Stimulated activated CD8-positive, alpha-beta memory T cell treated with anti-CD3 and anti-CD28 coated beads, Interleukin-4, amount 100 ng/mL, for 1 hour (primary cell): ENCODE results near the gene SCLT1.

Experiments
- DNase-seq, 2 donors: peaks; one replicate each; pipeline ENCODE4 v3.0.0-alpha.2; 2020; ENCODE audit warnings: low read depth in 2 of 2, low spot score in 1 of 2

The SCLT1 gene

DNA sequence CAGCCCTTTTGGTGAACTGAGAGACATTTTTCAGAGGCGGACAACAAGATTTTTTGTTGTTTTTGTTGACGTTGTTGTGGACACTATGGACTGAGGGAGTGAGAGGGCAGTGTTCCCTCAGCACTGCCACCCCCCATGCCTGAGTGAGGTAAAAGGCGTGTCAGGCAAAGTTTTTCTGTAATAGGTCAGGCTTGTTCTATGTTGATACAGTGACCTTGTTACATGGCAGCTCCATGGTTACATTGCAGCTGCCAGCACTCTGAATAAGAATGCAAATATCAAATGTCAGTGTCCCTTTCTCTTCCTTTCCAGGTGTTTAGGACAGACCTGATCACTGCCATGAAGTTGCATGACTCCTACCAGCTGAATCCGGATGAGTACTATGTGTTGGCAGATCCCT lies 247.3 kb downstream of the SCLT1 start:
- no peak for DNase-seq

DNA sequence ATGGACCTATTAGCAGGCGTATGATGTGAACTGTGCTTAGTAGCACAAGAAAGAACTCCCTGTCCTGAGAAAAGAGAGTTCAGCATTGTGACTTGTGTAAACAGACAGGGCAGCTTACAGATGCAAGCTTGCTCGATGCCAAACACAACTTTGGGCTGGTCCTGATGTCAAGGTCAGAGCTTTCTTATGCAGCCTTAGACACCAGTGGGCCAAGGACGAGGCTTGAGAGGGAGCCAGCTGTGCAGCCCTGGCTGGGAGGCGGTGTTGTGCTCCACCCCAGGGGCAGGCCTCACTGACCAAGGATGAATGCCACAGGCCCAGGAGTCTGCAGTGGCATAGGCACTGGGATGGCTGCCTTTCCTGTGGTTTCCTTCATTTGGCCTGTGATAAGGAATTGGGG lies 248.4 kb downstream of the SCLT1 start:
- DNase-seq, result no peak

GRCh38 chr4:128841402-128841801 lies 251.9 kb downstream of the SCLT1 start:
- no peak for DNase-seq

GRCh38 chr4:128840711-128841318 lies 252.5 kb downstream of the SCLT1 start:
- DNase-seq, result no peak

DNA sequence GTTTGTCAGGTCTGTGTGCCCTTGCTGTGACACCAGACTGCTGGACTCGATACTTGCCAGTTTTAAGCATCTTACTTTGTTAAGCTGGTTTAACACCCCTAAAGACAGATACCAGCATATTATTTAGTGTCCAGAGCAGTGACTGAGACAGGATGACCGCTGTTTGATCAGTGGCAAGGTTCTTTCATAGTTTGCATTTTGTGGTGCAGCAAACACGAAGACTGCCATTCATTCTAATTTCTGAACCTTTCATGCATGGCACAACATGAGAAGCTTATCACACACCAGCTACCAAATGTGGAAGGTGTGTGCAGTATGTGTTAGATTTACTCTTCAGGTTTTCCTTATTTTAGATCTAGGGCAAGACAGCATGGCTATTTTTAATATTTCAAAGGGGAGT lies 255.7 kb downstream of the SCLT1 start:
- no peak for DNase-seq

DNA sequence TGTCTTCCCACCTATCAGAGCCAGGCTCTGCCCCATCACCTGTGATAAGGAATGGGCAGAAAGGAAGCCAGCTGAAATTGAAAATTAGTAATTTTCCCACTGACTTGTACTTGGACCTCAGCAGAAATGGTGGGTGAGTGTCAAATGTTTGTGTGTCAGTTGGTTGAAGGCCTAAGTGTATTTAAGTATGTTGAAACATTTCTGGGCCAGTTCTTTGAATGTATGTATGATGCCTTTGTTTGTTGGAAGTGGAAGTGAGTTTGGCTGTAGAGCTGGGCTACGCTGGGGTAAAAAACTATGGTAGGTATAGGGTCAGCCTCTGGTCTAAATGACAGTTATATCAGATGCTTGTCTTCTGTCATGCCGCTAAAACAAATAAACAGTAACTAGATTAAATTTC lies 256.1 kb downstream of the SCLT1 start:
- DNase-seq, result no peak

DNA sequence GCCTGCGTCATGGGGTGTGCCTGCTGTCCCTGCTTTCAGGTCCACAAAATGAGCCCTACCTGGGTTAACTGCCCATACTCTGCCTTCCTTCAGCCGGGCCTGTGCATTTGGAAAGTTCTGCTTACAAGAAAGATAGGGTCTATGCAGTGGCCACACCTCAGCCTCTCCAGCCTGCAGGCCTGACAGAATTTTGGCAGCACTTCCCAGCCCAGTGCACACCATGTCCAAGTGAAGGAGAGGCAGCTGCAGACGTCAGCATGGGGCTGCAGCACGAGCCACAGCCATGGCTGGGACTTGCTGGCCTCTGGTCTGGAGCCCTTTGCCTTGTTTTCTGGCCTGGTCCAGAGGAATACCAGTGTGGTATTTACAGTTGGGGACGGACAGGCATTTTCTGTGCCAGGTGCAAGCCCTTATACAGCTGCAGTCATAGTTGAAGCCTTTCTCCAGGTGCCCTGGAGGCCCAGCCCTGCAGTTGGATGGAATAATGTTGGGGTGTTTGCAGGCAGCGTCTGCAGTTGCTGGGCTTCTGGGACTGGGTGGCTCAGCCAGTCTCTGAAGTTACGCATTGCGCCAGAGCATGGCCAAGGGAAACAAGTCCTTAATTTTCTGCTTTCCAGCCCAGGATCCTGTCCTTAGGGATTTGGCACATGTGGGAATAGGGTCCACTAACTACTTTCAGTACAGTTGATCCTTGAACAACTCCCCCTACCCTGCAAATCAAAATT lies 257.7 kb downstream of the SCLT1 start:
- no peak for DNase-seq
